ENCODE measurements around the gene TNFRSF12A. TPM values are rescaled to one million over a fixed set of nuclear protein-coding genes. Genes with fewer than 3 reads are reported as not detected.
A peak's percentile ranks its signal among the peaks of the same experiment; 100 is the strongest.

The TNFRSF12A gene
- total and polyA plus RNA-seq, 2 of the 8 experiments (the other 6 are each of a cell fraction or from before 2014, with no cell fraction given): 81.0 to 82.5 TPM

DNA sequence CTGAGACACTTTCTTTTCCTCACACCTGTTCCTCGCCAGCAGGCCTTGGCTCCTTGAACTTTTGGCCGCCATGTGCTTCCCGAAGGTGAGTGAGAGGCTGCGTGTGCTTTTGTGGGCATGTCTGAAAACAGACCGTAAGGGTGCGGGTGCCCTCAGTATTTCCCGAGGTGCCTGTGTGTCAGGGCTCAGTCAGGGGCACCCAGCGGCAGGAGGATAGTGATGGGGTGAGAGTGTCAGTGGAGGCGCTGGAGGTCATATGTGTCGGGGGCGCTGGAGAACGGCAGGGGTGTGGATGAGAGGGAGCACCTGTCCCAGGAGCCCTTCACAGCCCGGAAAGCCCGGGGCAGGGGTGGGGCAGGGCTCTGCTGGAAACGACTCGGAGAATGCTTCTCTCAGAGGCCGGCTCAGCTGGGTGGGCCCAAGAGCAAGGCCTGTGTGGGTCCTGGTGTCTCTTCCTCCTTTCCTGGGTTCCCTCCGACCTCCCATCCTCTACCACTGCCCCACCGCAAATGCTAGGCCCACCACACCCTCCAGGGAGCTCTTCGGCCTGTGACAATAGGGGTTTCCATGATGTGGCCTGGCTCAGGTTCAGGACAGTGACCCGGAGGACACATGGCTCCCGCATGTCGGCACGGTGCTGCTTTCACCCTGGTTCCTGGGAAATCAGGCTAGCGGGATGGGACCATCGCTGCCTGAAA is 45.7 kb downstream of the TNFRSF12A start:
- no peak overlapping the region for H2AK5ac ChIP-seq (ENCODE audit: low read depth, low read length)
- H3K56ac ChIP-seq (replicated peaks; ENCODE audit: insufficient read length, low read depth, low read length): no peak overlapping the region
- no peak for FAIRE-seq
- H3K9ac ChIP-seq (replicated peaks in 1 of 4; ENCODE audit: extremely low read depth in 1 of 4, low read depth in 3 of 4, low read length in 3 of 4): no peak overlapping the region
- no peak for DNase-seq (ENCODE audit: low read depth in 1 of 2, low spot score in 2 of 2)
- no peak overlapping the region for H3K23ac ChIP-seq (ENCODE audit: insufficient read length)
- H3K27ac ChIP-seq (ENCODE audit: low read depth, low read length): peak overlapping the region; percentile 23; the same call in 1 of the 2 replicates
- no peaks in the 10 kb centered on the region for H3K36me3 ChIP-seq (ENCODE audit: control insufficient read depth in 2 of 4, insufficient read depth in 4 of 4, low read length in 3 of 4)
- no peak overlapping the region for H2BK120ac ChIP-seq (replicated peaks; ENCODE audit: low read depth, low read length)
- no peaks in the 10 kb centered on the region for H3K23me2 ChIP-seq (ENCODE audit: low read depth, low read length)
- H3K14ac ChIP-seq (ENCODE audit: insufficient read length): no peak overlapping the region
- no peak overlapping the region for H3K4me2 ChIP-seq (ENCODE audit: insufficient read depth in 1 of 2, low read depth in 2 of 2, low read length in 2 of 2)
- WGBS, 2 experiments (ENCODE audit: extremely low coverage in 1 of 2, insufficient coverage in 1 of 2, insufficient read length in 1 of 2, insufficient replicate concordance in 2 of 2, low coverage in 1 of 2, low lambda C conversion rate in 2 of 2, missing lambda C conversion rate in 1 of 2): 92% methylated on average over 22 of the region's 26 CpGs; no CpG with 5 or more reads in 1 of the 2 experiments
- 0 out of 2 replicates have a peak overlapping the region, but pooled peaks have one; percentile 32 for H2BK20ac ChIP-seq (ENCODE audit: low read length)
- no peak overlapping the region for H2AFZ ChIP-seq (ENCODE audit: low read length)
- H3K9me3 ChIP-seq (ENCODE audit: insufficient read depth in 2 of 2, low read depth in 1 of 2, low read length in 1 of 2): no peaks in the 10 kb centered on the region
- H3K4me3 ChIP-seq (ENCODE audit: extremely low read depth in 1 of 4, insufficient read depth in 2 of 4, low read depth in 3 of 4, low read length in 4 of 4): no peak overlapping the region
- no peak overlapping the region for H3K18ac ChIP-seq (ENCODE audit: extremely low read depth, low read length)
- no peak overlapping the region for H4K5ac ChIP-seq (ENCODE audit: insufficient read length, low read depth, low read length)
- H3K4ac ChIP-seq (replicated peaks; ENCODE audit: insufficient read length, low read depth, low read length): no peak overlapping the region
- no peak overlapping the region for H4K8ac ChIP-seq (ENCODE audit: extremely low read depth, insufficient read depth, low read length)
- TF ChIP-seq TCF12 (IDR thresholded peaks at IDR 0.05; ENCODE audit: low read depth, low read length) (no peak), POLR2A (IDR thresholded peaks at IDR 0.05; ENCODE audit: control extremely low read depth in 1 of 2, low read depth in 2 of 2, low read length in 2 of 2) (no peak), MAX (IDR thresholded peaks at IDR 0.05) (peak; percentile 68)
- TF ChIP-seq, protein P1, sequence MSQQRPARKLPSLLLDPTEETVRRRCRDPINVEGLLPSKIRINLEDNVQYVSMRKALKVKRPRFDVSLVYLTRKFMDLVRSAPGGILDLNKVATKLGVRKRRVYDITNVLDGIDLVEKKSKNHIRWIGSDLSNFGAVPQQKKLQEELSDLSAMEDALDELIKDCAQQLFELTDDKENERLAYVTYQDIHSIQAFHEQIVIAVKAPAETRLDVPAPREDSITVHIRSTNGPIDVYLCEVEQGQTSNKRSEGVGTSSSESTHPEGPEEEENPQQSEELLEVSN (IDR thresholded peaks at IDR 0.05): peak; percentile 68
- H4K91ac ChIP-seq (replicated peaks; ENCODE audit: insufficient read length, low read length): no peak overlapping the region
- H3K27me3 ChIP-seq (replicated peaks in 1 of 4; ENCODE audit: control insufficient read depth in 3 of 4, extremely low read depth in 1 of 4, insufficient read depth in 3 of 4, low read length in 3 of 4): no peaks in the 10 kb centered on the region
- peak overlapping the region; percentile 44; the same call in 1 of the 2 replicates for H2BK5ac ChIP-seq (ENCODE audit: low read depth, low read length)
- ChIA-PET POLR2A (ENCODE audit: partially characterized antibody) (interaction anchor here (1.1 to 12.7 kb wide), 9 partner anchors 9 to 81 kb away, joined by 3 to 140 read pairs (median 4); partner anchors contain the start of genes CLDN9, ZNF205 and ZSCAN10), CTCF (ENCODE audit: partially characterized antibody) (interaction anchor here (1.0 to 2.8 kb wide), 9 partner anchors 10 to 64 kb away, joined by 3 to 14 read pairs (median 5); no protein-coding TSS in a partner anchor)
- no peaks in the 10 kb centered on the region for H3K79me1 ChIP-seq (ENCODE audit: low read depth, low read length)
- no peaks in the 10 kb centered on the region for H4K20me1 ChIP-seq (replicated peaks in 1 of 2; ENCODE audit: control insufficient read depth in 1 of 2, insufficient read depth in 2 of 2, low read length in 2 of 2)
- 0 out of 2 replicates have a peak overlapping the region, but pooled peaks have one; percentile 67 for H2BK15ac ChIP-seq (ENCODE audit: low read length)
- H3K79me2 ChIP-seq (ENCODE audit: control insufficient read depth in 1 of 2, insufficient read depth in 2 of 2, low read length in 2 of 2): no peaks in the 10 kb centered on the region
- peaks cover 0 to 4% (median 1%) of the 10 kb centered on the region in 4 experiments; a peak in 2 of 7 replicates for H3K4me1 ChIP-seq (replicated peaks in 1 of 4; ENCODE audit: control insufficient read depth in 3 of 4, insufficient read depth in 4 of 4, low read length in 3 of 4)
- H2BK12ac ChIP-seq (ENCODE audit: low read depth, low read length): peak overlapping the region; percentile 94; the same call in 1 of the 2 replicates
